HepG2 (cell line): Measurements from ENCODE around the gene OR4D6. TPM values are rescaled to one million over a fixed set of nuclear protein-coding genes. Genes with fewer than 3 reads are reported as not detected.

ENCODE experiments used
- ATAC-seq: fragments of 200-7000 bp; cut with Tn5 transposase; 3 replicates; pipeline ENCODE4 v1.9.1; 2020; ENCODE audit warnings: mild to moderate bottlenecking, moderate library complexity
- Bru-seq: library from RNA; stranded (reverse); fragments of 400-500 nt; gene quantifications from one replicate; lab custom pipeline; 2021; lab: Mats Ljungman, UMichigan
- BruChase-seq, 2 experiments: library from RNA; stranded (reverse); fragments of 400-500 nt; gene quantifications; one replicate each; lab custom pipeline; 2021; lab: Mats Ljungman, UMichigan
- BruUV-seq: library from RNA; stranded (reverse); fragments of 400-500 nt; replicated peaks from 2 replicates; lab custom pipeline; 2021; lab: Mats Ljungman, UMichigan
- CTCF ChIA-PET: fragments of 300-600 bp; formaldehyde crosslinking; extraction: SDS; loops from one replicate; lab custom pipeline; 2021; ENCODE audit warnings: low total read pairs, inconsistent platforms, low intra/inter-chr PET ratio; lab: Yijun Ruan, JAX
- POLR2A ChIA-PET: fragments of 350-600 bp; sonication (Branson Sonifier 250); formaldehyde crosslinking; loops from one replicate; lab custom pipeline; 2020; ENCODE audit warnings: antibody characterized with exemption, inconsistent platforms; lab: Yijun Ruan, JAX
- DNase-seq: peaks from one replicate; pipeline ENCODE4 v3.0.0-alpha.2; 2015; ENCODE audit warnings: low spot score
- FAIRE-seq: peaks from 3 replicates; lab custom pipeline; 2011; peaks lifted over from hg19 to GRCh38; lab: Jason Lieb, UNC
- H2AFZ ChIP-seq: one replicate; pipeline ENCODE4 v1.6.1; 2011; ENCODE audit warnings: low read length, inconsistent platforms
- H3K27ac ChIP-seq: fragments of 300-600 bp; 3 replicates; pipeline ENCODE4 v1.8.0; 2011; ENCODE audit warnings: mixed run types, mild to moderate bottlenecking, mixed read lengths, low read length, inconsistent platforms; ENCODE audit not compliant: insufficient read depth; ENCODE audit errors: extremely low read length
- H3K27me3 ChIP-seq, 2 experiments: fragments of 200-600 bp in 1 of 2; 2 replicates in 1 of 2; 3 replicates in 1 of 2; pipeline versions ENCODE4 v1.6.0 to v1.8.0; 2011; ENCODE audit warnings: low read length in 2 of 2, mild to moderate bottlenecking in 2 of 2, moderate library complexity in 2 of 2, inconsistent platforms in 1 of 2; ENCODE audit not compliant: insufficient read depth in 2 of 2, control insufficient read depth in 1 of 2
- H3K36me3 ChIP-seq, 2 experiments: fragments of 200-600 bp in 1 of 2; replicated peaks in 1 of 2; 2 replicates in 1 of 2; 3 replicates in 1 of 2; pipeline versions ENCODE4 v1.5.1 to v1.8.0; 2011; ENCODE audit warnings: low read length in 2 of 2, inconsistent platforms in 1 of 2; ENCODE audit not compliant: insufficient read depth in 2 of 2, control insufficient read depth in 1 of 2
- H3K4me1 ChIP-seq: 2 replicates; pipeline ENCODE4 v1.5.1; 2012; ENCODE audit warnings: low read length, inconsistent platforms; ENCODE audit not compliant: insufficient read depth
- H3K4me2 ChIP-seq: 2 replicates; pipeline ENCODE4 v1.6.0; 2011; ENCODE audit warnings: low read depth, low read length, inconsistent platforms
- H3K4me3 ChIP-seq, 3 experiments: fragments of 200-600 bp in 1 of 3; sonication (generic), shearing (Covaris generic) in 1 of 3; replicated peaks in 1 of 3; 2 replicates each; pipeline ENCODE4 v1.5.1; 2011 to 2016; ENCODE audit warnings: low read length in 3 of 3, inconsistent platforms in 2 of 3, low read depth in 2 of 3, mild to moderate bottlenecking in 2 of 3, control low read depth in 1 of 3, mixed read lengths in 1 of 3; ENCODE audit not compliant: insufficient read depth in 1 of 3
- H3K79me2 ChIP-seq: one replicate; pipeline ENCODE4 v1.6.1; 2011; ENCODE audit warnings: low read length, inconsistent platforms; ENCODE audit not compliant: insufficient read depth
- H3K9ac ChIP-seq: 2 replicates; pipeline ENCODE4 v1.6.0; 2011; ENCODE audit warnings: mild to moderate bottlenecking, low read depth, low read length, inconsistent platforms; ENCODE audit not compliant: insufficient read depth
- H3K9me3 ChIP-seq: 2 replicates; pipeline ENCODE4 v1.5.1; 2012; ENCODE audit warnings: mild to moderate bottlenecking, low read length
- H4K20me1 ChIP-seq: 2 replicates; pipeline ENCODE4 v1.6.0; 2011; ENCODE audit warnings: inconsistent platforms, mild to moderate bottlenecking, low read length, moderate library complexity; ENCODE audit not compliant: insufficient read depth
- CEBPB ChIP-seq: IDR thresholded peaks from 2 replicates; pipeline ENCODE4 v1.6.1; 2011; ENCODE audit warnings: low read depth, low read length, improper control_type of control experiment, borderline replicate concordance
- FIP1L1 ChIP-seq: fragments of 200-400 bp; formaldehyde crosslinking; IDR thresholded peaks from 2 replicates; pipeline ENCODE4 v1.6.1; 2018; ENCODE audit warnings: low read depth, mild to moderate bottlenecking, low read length, moderate library complexity, borderline replicate concordance; ENCODE audit not compliant: insufficient read depth
- HMGXB4 ChIP-seq, 2 experiments: sonication (generic) in 1 of 2; formaldehyde crosslinking in 1 of 2; IDR thresholded peaks; 2 replicates each; pipeline versions ENCODE4 v1.4.0 to v1.6.1; 2018 to 2020; ENCODE audit warnings: missing genetic modification reagents in 2 of 2, borderline replicate concordance in 1 of 2, low read depth in 1 of 2, mild to moderate bottlenecking in 1 of 2, missing biosample characterization in 1 of 2
- HNRNPH1 ChIP-seq: fragments of 200-400 bp; formaldehyde crosslinking; optimal IDR thresholded peaks from 2 replicates; pipeline ENCODE3; 2017; ENCODE audit warnings: mild to moderate bottlenecking, low read depth, low read length
- IKZF1 ChIP-seq: fragments of 450-650 bp; IDR thresholded peaks from 2 replicates; pipeline ENCODE4 v1.7.1; 2016
- MLX ChIP-seq: IDR thresholded peaks from 2 replicates; pipeline ENCODE4 v1.6.1; 2016
- POLR2AphosphoS2 ChIP-seq: IDR thresholded peaks from 2 replicates; pipeline ENCODE4 v1.6.1; 2011; ENCODE audit warnings: low read depth, low read length, improper control_type of control experiment
- SNRNP70 ChIP-seq: fragments of 200-400 bp; formaldehyde crosslinking; IDR thresholded peaks from 2 replicates; pipeline ENCODE4 v1.6.1; 2017; ENCODE audit warnings: mild to moderate bottlenecking, low read depth, low read length, moderate library complexity
- SP140L ChIP-seq: sonication (generic); formaldehyde crosslinking; IDR thresholded peaks from 2 replicates; pipeline ENCODE4 v1.4.0; 2020; ENCODE audit warnings: missing genetic modification reagents, borderline replicate concordance
- SRY ChIP-seq: sonication (generic); formaldehyde crosslinking; IDR thresholded peaks from 2 replicates; pipeline ENCODE4 v1.8.0; 2022; ENCODE audit warnings: mild to moderate bottlenecking, missing genetic modification reagents
- ZBTB20 ChIP-seq: sonication (generic); formaldehyde crosslinking; IDR thresholded peaks from 2 replicates; pipeline ENCODE4 v1.8.1; 2023; ENCODE audit warnings: missing genetic modification reagents, low read depth, mild to moderate bottlenecking, borderline replicate concordance
- ZFAT ChIP-seq: sonication (generic); formaldehyde crosslinking; conservative IDR thresholded peaks from 2 replicates; pipeline ENCODE4 v1.8.1; 2023; ENCODE audit warnings: missing genetic modification reagents, inconsistent platforms
- ZNF224 ChIP-seq: sonication (generic); formaldehyde crosslinking; IDR thresholded peaks from 2 replicates; pipeline ENCODE4 v1.5.0; 2020; ENCODE audit warnings: mild to moderate bottlenecking, missing genetic modification reagents
- ZNF264 ChIP-seq: sonication (generic); formaldehyde crosslinking; IDR thresholded peaks from 2 replicates; pipeline ENCODE4 v1.4.0; 2020; ENCODE audit warnings: missing genetic modification reagents
- ZNF614 ChIP-seq: IDR thresholded peaks from 2 replicates; pipeline ENCODE4 v1.6.1; 2018; ENCODE audit warnings: missing biosample characterization, missing genetic modification reagents, inconsistent platforms, borderline replicate concordance
- ZNF652 ChIP-seq: IDR thresholded peaks from 2 replicates; pipeline ENCODE4 v1.6.1; 2016; ENCODE audit warnings: low read depth, borderline replicate concordance
- ZNF703 ChIP-seq: sonication (generic); formaldehyde crosslinking; IDR thresholded peaks from 2 replicates; pipeline ENCODE4 v1.5.1; 2020; ENCODE audit warnings: missing genetic modification reagents, mild to moderate bottlenecking, moderate library complexity, borderline replicate concordance
- WGBS: methylation state at CpG from one replicate; pipeline ENCODE4 v1.1.6; 2017; ENCODE audit warnings: low lambda C conversion rate; 5-methylcytosine and 5-hydroxymethylcytosine counted together
- in situ Hi-C: cut with HindIII; loops from 2 replicates; pipeline ENCODE4 v1.10.0; 2017; ENCODE audit warnings: low pct_unique_long_range_greater_than_20kb; ENCODE audit not compliant: extremely low pct_ligation_motif_present
- intact Hi-C: fragments of 100-400 bp; cut with micrococcal nuclease; formaldehyde crosslinking; loops from one replicate; pipeline ENCODE4 v1.10.0; 2022; ENCODE audit not compliant: unreplicated experiment
- long read RNA-seq, 2 experiments: library from RNA in 1 of 2; library from polyadenylated mRNA in 1 of 2; stranded (forward) in 1 of 2; unstranded in 1 of 2; transcript quantifications; one replicate each; pipeline ENCODE4 v2.0.0, GENCODE V29; 2019 to 2022
- polyA minus RNA-seq, 3 experiments: library from RNA; depleted of rRNA, polyadenylated mRNA; stranded (reverse); fragments of >200 nt; gene quantifications; 2 replicates each; pipeline ENCODE4 v1.2.3, GENCODE V29; 2011; ENCODE audit warnings: low replicate concordance in 1 of 3
- polyA plus RNA-seq, 8 experiments: library from polyadenylated mRNA; depleted of rRNA in 3 of 8; stranded (reverse) in 7 of 8; unstranded in 1 of 8; fragments of >200 nt; fragmentation: Illumina TruSeq in 4 of 8; extraction: Trizol in 4 of 8; gene quantifications; 2 replicates each; pipeline versions ENCODE4 v1.2.1 to v1.2.3, GENCODE V29; 2011 to 2016; ENCODE audit warnings: low read depth in 4 of 8, missing spikeins in 1 of 8, mixed read lengths in 1 of 8; ENCODE audit not compliant: insufficient read depth in 1 of 8
- total RNA-seq, 5 experiments: library from RNA; depleted of rRNA; stranded (reverse); fragments of >200 nt; fragmentation: Illumina TruSeq; extraction: Trizol; gene quantifications; 2 replicates each; pipeline ENCODE4 v1.2.3, GENCODE V29; 2016; ENCODE audit warnings: low read depth in 1 of 5
- TF ChIP-seq, protein P1 (sequence below): sonication (generic); formaldehyde crosslinking; IDR thresholded peaks from 2 replicates; pipeline ENCODE4 v1.8.0; 2022; ENCODE audit warnings: mild to moderate bottlenecking, missing genetic modification reagents, moderate library complexity

Gene OR4D6
- total RNA-seq (2016; rRNA removed; fragmentation: Illumina TruSeq; extraction: Trizol), result not detected in 2 replicates
- total RNA-seq (2016; cell fraction: cytosol; rRNA removed; fragmentation: Illumina TruSeq; extraction: Trizol; ENCODE audit: low read depth), result not detected in 2 replicates
- total RNA-seq (2016; cell fraction: insoluble cytoplasmic fraction; rRNA removed; fragmentation: Illumina TruSeq; extraction: Trizol), result not detected in 2 replicates
- not detected in 2 replicates for total RNA-seq (2016; cell fraction: membrane; rRNA removed; fragmentation: Illumina TruSeq; extraction: Trizol)
- total RNA-seq (2016; cell fraction: nucleus; rRNA removed; fragmentation: Illumina TruSeq; extraction: Trizol), result not detected in 2 replicates
- polyA plus RNA-seq (2011; rRNA removed), result not detected in 2 replicates
- polyA plus RNA-seq (2011; cell fraction: cytosol; rRNA removed), result not detected in 2 replicates
- not detected in 2 replicates for polyA plus RNA-seq (2011; cell fraction: nucleus; rRNA removed)
- not detected in 2 replicates for polyA plus RNA-seq (2012)
- polyA plus RNA-seq (2016; cell fraction: cytosol; fragmentation: Illumina TruSeq; extraction: Trizol; ENCODE audit: low read depth), result not detected in 2 replicates
- polyA plus RNA-seq (2016; cell fraction: insoluble cytoplasmic fraction; fragmentation: Illumina TruSeq; extraction: Trizol; ENCODE audit: low read depth), result not detected in 2 replicates
- polyA plus RNA-seq (2016; cell fraction: membrane; fragmentation: Illumina TruSeq; extraction: Trizol; ENCODE audit: low read depth), result not detected in 2 replicates
- polyA plus RNA-seq (2016; cell fraction: nucleus; fragmentation: Illumina TruSeq; extraction: Trizol; ENCODE audit: insufficient read depth, low read depth), result not detected in 2 replicates
- not detected in 2 replicates for polyA minus RNA-seq (2011; rRNA and poly(A)+ RNA removed; ENCODE audit: low replicate concordance)
- not detected in 2 replicates for polyA minus RNA-seq (2011; cell fraction: cytosol; rRNA and poly(A)+ RNA removed)
- not detected in 2 replicates for polyA minus RNA-seq (2011; cell fraction: nucleus; rRNA and poly(A)+ RNA removed)
- not detected for Bru-seq, nascent RNA
- not detected for BruChase-seq, experiment 1, labeled RNA remaining after a 6-hour chase
- BruChase-seq, experiment 2, labeled RNA remaining after a 2-hour chase, result not detected
- long read RNA-seq, experiment 1, result 0 reads
- long read RNA-seq, experiment 2, result 0 reads

DNA sequence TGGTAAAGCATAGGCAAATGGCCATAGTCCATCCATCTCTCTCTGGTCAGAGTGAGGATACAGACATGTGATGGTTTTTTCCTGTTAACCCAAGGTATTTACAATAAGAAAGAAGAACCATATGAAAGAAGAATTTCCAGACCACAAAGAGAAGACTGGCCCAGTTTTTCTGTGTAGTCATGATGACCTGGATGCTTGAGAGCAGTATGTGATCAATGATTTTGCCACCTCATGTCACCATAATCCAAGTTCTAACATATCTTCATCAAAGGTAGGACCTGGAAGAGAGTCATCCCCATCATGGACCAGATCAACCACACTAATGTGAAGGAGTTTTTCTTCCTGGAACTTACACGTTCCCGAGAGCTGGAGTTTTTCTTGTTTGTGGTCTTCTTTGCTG, at the start of gene OR4D6:
TSS of gene OR4D6 (plus strand) at position 301 of the 400 bp plus-strand sequence. CDS start at position 301, 0 bp downstream.
- peaks cover 0 to 4% of the 10 kb centered on the region in 2 experiments; a peak in 1 of 5 replicates for H3K27me3 ChIP-seq
- CTCF ChIA-PET, result no interaction called here
- TF ChIP-seq ZNF614 (no peak), SP140L (CRISPR knock-in tag) (no peak), ZBTB20 (CRISPR knock-in tag) (no peak), SNRNP70 (no peak), POLR2AphosphoS2 (no peak), IKZF1 (no peak), ZNF703 (CRISPR knock-in tag) (no peak), SRY (no peak), ZNF652 (CRISPR knock-in tag) (no peak), CEBPB (no peak), MLX (CRISPR knock-in tag) (no peak), HMGXB4 (CRISPR knock-in tag; IDR thresholded peaks at IDR 0.05; ENCODE audit: borderline replicate concordance in 1 of 2, low read depth in 1 of 2) (no peak), ZNF264 (no peak), ZFAT (no peak), HNRNPH1 (no peak), FIP1L1 (no peak), ZNF224 (CRISPR knock-in tag) (no peak)
- TF ChIP-seq, protein P1, sequence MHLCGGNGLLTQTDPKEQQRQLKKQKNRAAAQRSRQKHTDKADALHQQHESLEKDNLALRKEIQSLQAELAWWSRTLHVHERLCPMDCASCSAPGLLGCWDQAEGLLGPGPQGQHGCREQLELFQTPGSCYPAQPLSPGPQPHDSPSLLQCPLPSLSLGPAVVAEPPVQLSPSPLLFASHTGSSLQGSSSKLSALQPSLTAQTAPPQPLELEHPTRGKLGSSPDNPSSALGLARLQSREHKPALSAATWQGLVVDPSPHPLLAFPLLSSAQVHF, result no peak

More for the DNA sequence above, at the start of gene OR4D6:
- FAIRE-seq (no peak), DNase-seq (no peak), ATAC-seq (no peak)
- H2AFZ ChIP-seq, result no peak within 1 kb of the TSS
- no peak within 1 kb of the TSS for H3K9ac ChIP-seq
- no peaks in the 10 kb centered on the region for H3K9me3 ChIP-seq
- POLR2A ChIA-PET, result no interaction called here
- intact Hi-C loops, result no loop called here
- no peak within 1 kb of the TSS for H3K4me2 ChIP-seq
- no peak within 1 kb of the TSS for H3K4me3 ChIP-seq
- H3K36me3 ChIP-seq, result no peaks in the 10 kb centered on the region
- no peaks in the 10 kb centered on the region for H4K20me1 ChIP-seq
- 0% methylated on average over 2 of the region's 2 CpGs for WGBS
- H3K79me2 ChIP-seq, result no peaks in the 10 kb centered on the region
- no peaks in the 10 kb centered on the region for H3K4me1 ChIP-seq
- in situ Hi-C loops, result no loop called here
- H3K27ac ChIP-seq, result no peak within 1 kb of the TSS
- no TSS peak for BruUV-seq
